Activated CD4-positive, alpha-beta memory T cell treated with anti-CD3 and anti-CD28 coated beads, Interleukin-2, amount 10 ng/mL, durations not matched to agents 7 days and 5 days (primary cell): ENCODE results near the gene GNGT2. TPM values are rescaled to one million over a fixed set of nuclear protein-coding genes. Genes with fewer than 3 reads are reported as not detected.

ENCODE experiments used
- total RNA-seq, 2 experiments: library from RNA; stranded (reverse); gene quantifications; one replicate each; pipeline ENCODE4 v1.2.3, GENCODE V29; 2021

Gene GNGT2
- total RNA-seq, 2 experiments from 2014 or later: 22.7 to 23.8 TPM

Other genes with a start within 250 kb of the GNGT2 start
- not detected for gene GIP, start 242.0 kb downstream of the GNGT2 start, total RNA-seq
- gene IGF2BP1, start 213.2 kb downstream of the GNGT2 start, total RNA-seq: not detected
- gene B4GALNT2, start 77.8 kb downstream of the GNGT2 start, total RNA-seq: not detected
- gene ABI3, start 133 bp upstream of the GNGT2 start, total RNA-seq: 10 to 100 TPM; 46.3 to 48.2 TPM
- gene PHOSPHO1, start 20.2 kb upstream of the GNGT2 start, total RNA-seq: not detected
- 10 to 100 TPM; 37.7 to 42.6 TPM for gene ZNF652, start 151.7 kb upstream of the GNGT2 start, total RNA-seq
- 100 to 1,000 TPM; 103 to 105 TPM for gene PHB1, start 204.3 kb upstream of the GNGT2 start, total RNA-seq